D721Med (cell line): Measurements from ENCODE around the gene GATA6.
"Not testable (repeated sequence)": the region's sequence is repeated elsewhere in the genome, so short reads cannot be mapped to it uniquely, and the experiment has no call there.

Source experiments
- DNase-seq: peaks from one replicate; pipeline ENCODE4 v3.0.0; 2011; ENCODE audit warnings: low spot score; ENCODE audit not compliant: insufficient read length
- FAIRE-seq: peaks from 2 replicates; lab custom pipeline; 2011; peaks lifted over from hg19 to GRCh38; lab: Jason Lieb, UNC
- CTCF ChIP-seq: IDR thresholded peaks from 2 replicates; pipeline ENCODE4 v1.5.1; 2012; ENCODE audit warnings: mild to moderate bottlenecking, control low read depth; ENCODE audit not compliant: insufficient read depth; ENCODE audit errors: missing control alignments

GATA6 gene

GRCh38 chr18:22182884-22183697 lies 13.7 kb downstream of the GATA6 start:
- FAIRE-seq (no peak), DNase-seq (no peak)
- no peak for TF ChIP-seq CTCF

GRCh38 chr18:22183698-22184170 lies 14.3 kb downstream of the GATA6 start:
- no peak for TF ChIP-seq CTCF
- DNase-seq (no peak), FAIRE-seq (no peak)

- not testable (repeated sequence) for FAIRE-seq, DNase-seq
Observed at GRCh38 chr18:22184573-22184972, 15.2 kb downstream of the GATA6 start.

- DNase-seq (no peak), FAIRE-seq (no peak)
- TF ChIP-seq CTCF: no peak
Observed at GRCh38 chr18:22185273-22185672, 15.9 kb downstream of the GATA6 start.

GRCh38 chr18:22185771-22186386 lies 16.5 kb downstream of the GATA6 start:
- DNase-seq (no peak), FAIRE-seq (no peak)
- no peak for TF ChIP-seq CTCF

- DNase-seq (no peak), FAIRE-seq (no peak)
- TF ChIP-seq CTCF: no peak
Observed at GRCh38 chr18:22186484-22186971, 17.1 kb downstream of the GATA6 start.

GRCh38 chr18:22188559-22189267 lies 19.3 kb downstream of the GATA6 start:
- no peak for DNase-seq
- no peak for TF ChIP-seq CTCF
- FAIRE-seq: no peak
